ENCODE data around the gene NOG. TPM values are rescaled to one million over a fixed set of nuclear protein-coding genes. Genes with fewer than 3 reads are reported as not detected.

Gene NOG
- total and polyA plus RNA-seq, 10 of the 15 experiments (the other 5 are each of a cell fraction or from before 2014, with no cell fraction given) = 0.10 TPM; not detected in 9

- no TSS peak for BruUV-seq (replicated peaks)
- Histone ChIP-seq H3K27me3 (replicated peaks in 1 of 2; ENCODE audit: control insufficient read depth in 2 of 2, insufficient read depth in 2 of 2, low read length in 1 of 2) (peaks cover 3 to 17% of the 10 kb centered on the region in 2 experiments), H3K79me2 (ENCODE audit: control insufficient read depth, insufficient read depth, low read length) (no peaks in the 10 kb centered on the region), H3K9ac (ENCODE audit: control insufficient read depth, insufficient read depth, low read length) (no peak overlapping the region), H3K36me3 (ENCODE audit: control insufficient read depth in 2 of 2, insufficient read depth in 2 of 2, low read length in 1 of 2) (no peaks in the 10 kb centered on the region), H3K4me3 (no peak overlapping the region), H3K9me3 (replicated peaks; ENCODE audit: control insufficient read depth, insufficient read depth, low read length) (no peaks in the 10 kb centered on the region), H3K4me1 (ENCODE audit: control insufficient read depth, insufficient read depth, low read length) (no peaks in the 10 kb centered on the region), H3K27ac (ENCODE audit: control insufficient read depth, insufficient read depth) (no peak overlapping the region), H4K20me1 (ENCODE audit: control insufficient read depth, insufficient read depth) (no peaks in the 10 kb centered on the region), H2AFZ (ENCODE audit: control insufficient read depth, low read depth, low read length) (no peak overlapping the region), H3K4me2 (ENCODE audit: control insufficient read depth, insufficient read depth) (no peak overlapping the region)
- DNase-seq (ENCODE audit: low read depth, low spot score) (no peak), FAIRE-seq (no peak), ATAC-seq (no peak)
- intact Hi-C loops (cut with micrococcal nuclease; ENCODE audit: unreplicated experiment) = no loop called here
- WGBS (ENCODE audit: insufficient coverage, insufficient replicate concordance, low lambda C conversion rate, missing lambda C conversion rate) = 0% methylated on average over 1 of the region's 1 CpG
- ChIA-PET CTCF (no interaction called here), POLR2A (no interaction called here), RAD21 (ENCODE audit: unreplicated experiment) (no interaction called here), SMC1A (ENCODE audit: uncharacterized antibody, unreplicated experiment) (no interaction called here)
- in situ Hi-C loops (cut with MboI) = no loop called here
- TF ChIP-seq SREBF2 (IDR thresholded peaks at IDR 0.05; ENCODE audit: low read length) (no peak), SP1 (IDR thresholded peaks at IDR 0.05; ENCODE audit: low read depth, low read length) (no peak), GATAD2B (conservative IDR thresholded peaks at IDR 0.05; ENCODE audit: low read depth) (no peak), SMARCA5 (IDR thresholded peaks at IDR 0.05) (no peak), SREBF1 (IDR thresholded peaks at IDR 0.05; ENCODE audit: low read length) (no peak), CBX5 (IDR thresholded peaks at IDR 0.05; ENCODE audit: low read depth) (no peak), POU2F2 (IDR thresholded peaks at IDR 0.05; ENCODE audit: borderline replicate concordance, low read depth, low read length) (no peak), ZBTB11 (CRISPR knock-in tag; IDR thresholded peaks at IDR 0.05) (no peak), ZNF622 (IDR thresholded peaks at IDR 0.05) (no peak), PKNOX1 (IDR thresholded peaks at IDR 0.05) (no peak), PRDM15 (CRISPR knock-in tag; IDR thresholded peaks at IDR 0.05) (no peak), POLR2AphosphoS5 (IDR thresholded peaks at IDR 0.05; ENCODE audit: low read length) (no peak), RUNX3 (IDR thresholded peaks at IDR 0.05; ENCODE audit: low read length) (no peak)
Observed at GRCh38 chr17:56600256-56600655, 6.8 kb downstream of the NOG start.
